T-helper 2 cell (primary cell): ENCODE data around the gene ST3GAL2.
A peak's percentile ranks its signal among the peaks of the same experiment; 100 is the strongest.

Source experiments
- DNase-seq, 5 experiments: peaks; one replicate each; pipeline versions ENCODE4 v3.0.0 to v3.0.0-alpha.2; 2012 to 2022

ST3GAL2 gene

DNA sequence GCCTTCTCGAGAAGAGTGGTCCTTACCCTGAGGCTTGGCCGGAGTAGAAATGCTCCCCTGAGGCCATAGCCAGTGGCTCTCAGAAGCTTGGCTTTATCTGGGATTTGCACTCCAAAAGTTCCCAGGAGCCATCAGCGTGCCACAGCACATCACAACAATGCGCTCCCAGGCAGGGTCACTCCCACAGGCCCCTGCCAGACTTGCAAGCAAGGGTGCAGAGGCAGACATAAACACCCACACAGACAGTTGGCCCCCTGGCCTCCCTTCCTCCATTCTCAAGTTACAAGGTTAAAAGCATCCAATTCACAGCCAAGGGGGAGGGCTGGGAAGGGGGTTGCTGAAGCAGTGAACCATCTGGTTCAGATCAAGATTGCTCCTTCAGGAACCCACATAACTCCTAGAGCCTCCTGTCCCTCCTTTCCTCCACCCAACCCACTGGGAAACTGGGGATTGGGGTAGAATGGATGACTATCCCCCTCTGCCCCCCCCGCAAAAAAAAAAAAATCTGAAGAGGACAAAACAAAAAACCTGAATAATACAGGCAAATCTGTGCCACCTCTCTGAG lies 1.8 kb downstream of the ST3GAL2 start:
- DNase-seq: no peak

DNA sequence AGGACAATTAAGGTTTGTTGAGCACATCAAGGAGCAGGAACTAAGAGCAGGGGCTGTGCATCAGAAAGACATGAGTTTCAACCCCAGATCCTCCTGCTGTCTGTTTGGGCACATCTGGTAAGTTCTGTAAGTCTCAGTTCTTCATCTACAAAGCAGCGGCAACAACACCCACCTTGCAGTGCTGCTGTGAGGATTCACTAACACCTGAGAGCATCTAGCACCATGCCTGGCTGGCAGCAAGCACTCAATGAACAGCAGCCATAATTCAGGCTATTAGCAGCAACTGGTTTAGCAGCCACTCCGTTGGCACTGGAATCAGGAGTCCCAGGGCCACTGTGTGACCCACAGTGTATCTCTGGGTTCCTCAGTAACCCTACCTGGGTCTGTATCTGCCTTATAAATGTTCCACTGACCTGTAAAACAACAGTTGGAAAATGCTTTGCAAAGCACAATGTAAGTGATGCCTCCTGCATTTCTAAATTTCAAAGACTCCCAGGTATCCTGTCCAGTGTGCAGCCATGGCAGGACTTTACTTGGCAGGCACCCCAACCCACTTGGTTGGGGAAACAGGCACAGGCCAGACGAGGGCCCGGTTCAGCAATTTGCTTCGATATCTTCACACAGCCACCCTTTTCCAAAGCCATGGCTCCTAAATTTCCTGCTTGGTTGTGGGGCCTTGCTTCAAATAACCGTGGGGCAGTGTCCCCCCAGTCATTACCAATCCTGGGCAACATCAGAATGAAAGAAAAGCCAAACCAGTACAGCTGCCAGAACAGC lies 4.2 kb downstream of the ST3GAL2 start:
- DNase-seq: no peak

DNA sequence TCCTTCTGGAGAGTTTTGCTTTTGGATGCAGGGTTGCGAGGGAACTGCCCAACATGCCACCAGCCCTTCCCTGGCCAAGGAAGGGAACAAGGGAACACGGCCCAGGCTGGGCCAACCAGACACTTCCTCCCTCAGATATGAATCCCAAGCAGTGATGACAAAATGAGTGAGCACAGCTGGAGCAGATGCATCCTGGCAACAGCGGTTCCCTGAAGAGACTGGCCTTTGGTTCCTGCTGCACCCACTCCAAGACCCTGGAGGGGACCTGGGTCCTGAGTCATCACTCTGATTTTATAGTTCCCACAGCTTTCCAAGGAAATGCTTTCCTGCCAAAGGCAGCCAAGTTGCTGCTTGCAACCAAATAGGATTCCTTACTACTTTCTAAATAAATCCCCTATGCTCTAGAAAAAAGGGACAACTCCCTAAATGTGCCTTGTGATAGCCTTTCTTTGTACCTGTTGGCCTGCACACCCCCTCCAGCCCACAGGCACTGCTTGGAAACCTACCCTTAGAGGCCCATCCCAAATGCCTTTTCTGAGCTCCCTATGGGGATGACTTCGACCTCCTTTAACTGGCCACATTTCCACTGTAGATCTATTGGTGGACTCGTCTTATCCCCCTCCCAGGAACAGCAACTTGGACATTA lies 5.3 kb downstream of the ST3GAL2 start:
- DNase-seq: no peak

DNA sequence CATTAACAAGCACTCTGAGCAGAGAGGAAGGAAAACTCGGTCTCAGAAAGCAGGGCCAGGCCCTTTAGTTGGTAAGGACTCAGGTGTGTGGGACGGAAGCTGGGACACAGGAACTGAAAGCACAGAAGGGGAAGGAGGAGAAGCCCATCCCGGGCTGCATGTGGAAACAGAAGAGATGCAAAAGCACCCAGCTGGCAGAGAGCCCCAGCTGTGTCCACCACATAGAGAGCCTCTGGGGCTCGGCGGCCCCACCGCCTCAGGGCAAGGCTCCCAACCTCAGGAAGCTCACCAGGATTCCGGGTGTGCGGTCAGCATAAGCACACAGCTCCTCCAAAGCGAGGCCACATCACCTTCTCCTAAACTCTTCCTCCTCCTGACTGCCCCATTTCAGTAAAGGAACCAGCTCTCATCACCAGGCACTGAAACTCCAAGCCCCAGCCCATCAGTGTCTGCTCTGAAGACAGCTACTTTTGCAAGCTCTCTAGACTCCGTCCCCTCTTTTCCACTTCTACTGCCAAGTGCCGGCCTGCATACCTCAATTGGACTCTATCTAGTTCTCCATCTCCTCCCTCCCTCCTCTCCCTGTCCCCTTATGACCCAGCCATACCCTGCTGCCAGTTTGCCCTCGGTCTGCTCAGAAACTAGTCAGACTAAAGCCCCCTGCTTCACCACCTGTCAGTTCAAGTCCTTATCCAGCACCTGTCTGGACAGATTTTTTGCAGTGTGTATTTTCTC lies 6.0 kb downstream of the ST3GAL2 start:
- no peak for DNase-seq

DNA sequence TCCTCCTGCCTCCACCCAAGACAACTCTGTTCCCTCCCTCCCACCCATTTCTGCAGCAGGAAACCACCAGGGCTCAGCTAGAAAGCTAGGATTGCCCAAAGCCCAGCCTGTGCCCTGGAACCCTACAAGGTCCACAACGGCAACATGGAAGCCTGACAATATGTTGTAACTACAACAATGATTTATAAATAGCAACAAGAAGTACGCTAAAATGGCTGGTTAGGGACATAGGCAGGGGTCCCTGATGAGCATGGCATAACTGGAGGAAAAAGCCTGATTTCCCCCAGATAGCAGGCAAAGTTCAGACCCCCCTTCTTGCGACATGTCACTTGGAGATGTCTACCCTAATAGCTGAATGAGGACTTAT lies 6.6 kb downstream of the ST3GAL2 start:
- DNase-seq: no peak

DNA sequence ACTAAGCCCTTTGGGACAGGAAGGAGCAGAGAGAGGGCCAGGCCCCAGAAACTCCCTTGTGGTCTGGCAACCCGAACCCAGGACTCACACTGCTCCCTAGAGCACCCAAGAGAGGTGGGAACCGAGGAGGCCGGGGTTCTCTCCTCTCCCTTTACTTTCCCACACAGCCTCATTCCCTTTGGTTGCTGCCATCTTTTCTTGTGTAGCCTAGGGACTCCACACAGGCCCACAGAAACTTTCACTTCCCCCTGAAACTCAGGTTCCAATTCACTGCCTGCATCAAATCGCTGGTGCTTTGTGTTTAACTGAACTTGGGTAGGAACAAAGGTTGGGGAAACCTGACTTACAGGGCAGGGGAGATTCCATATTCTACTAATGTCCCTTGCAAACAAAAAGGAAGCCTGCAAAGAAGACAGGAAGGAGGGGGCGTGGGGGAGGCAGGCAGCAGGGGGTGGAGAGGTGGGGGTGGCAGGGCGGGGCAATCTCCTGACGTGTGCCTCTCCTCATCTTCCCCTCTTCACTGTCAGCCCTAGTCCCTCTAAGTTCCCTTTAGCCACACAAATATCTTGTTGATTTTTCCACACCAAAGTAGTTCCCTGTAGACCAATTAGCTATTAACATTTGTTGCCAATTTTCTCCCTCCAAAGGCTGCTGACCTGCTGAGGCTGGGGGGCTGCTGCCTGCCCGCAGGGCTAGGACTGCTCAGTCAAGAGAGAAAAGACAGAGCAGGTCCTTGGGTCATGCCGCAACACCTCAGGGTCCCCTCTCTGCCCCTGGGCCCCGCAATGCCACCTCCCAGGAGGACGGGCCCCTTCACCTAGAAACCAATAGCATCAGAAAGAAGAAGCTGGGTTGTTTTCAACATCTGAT lies 8.0 kb downstream of the ST3GAL2 start:
- DNase-seq: peak in 3 of 5 experiments; percentile 40 to 75 (median 58)

DNA sequence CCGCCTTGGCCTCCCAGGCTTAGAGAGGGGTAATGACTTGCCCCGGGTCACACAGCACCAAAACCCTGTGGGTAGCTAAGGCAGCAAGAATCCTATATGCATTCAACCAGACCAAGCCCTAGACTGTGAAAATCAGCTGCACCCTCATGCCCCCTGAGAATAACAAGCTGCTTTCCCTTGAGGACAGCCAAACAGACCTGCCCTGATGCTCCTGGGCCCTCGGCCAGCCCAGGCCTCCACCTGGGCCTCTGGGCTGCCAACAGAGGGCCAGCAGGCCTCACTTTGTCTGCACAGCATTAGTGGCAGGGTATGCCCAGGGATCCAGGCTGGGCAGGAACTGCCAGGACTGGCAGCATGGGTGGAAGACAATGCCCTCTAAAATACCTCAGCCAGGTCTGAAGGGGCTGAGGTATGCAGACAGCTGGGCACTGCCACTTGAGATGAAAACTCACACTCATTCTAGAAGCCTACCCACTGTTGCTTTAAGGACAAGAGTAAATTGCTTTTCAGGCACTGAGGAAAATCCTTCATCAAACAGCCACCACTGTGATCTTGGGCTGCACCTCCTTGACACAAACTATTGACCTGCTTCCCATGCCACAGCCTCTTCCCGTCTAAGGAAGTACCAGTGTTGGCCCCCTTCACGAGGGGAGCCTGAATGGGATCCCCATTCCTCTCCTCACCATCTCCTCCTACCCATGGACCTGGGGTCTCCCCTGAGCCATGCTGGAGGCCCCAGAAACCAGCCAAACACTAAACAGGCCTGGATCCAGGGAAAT lies 8.8 kb downstream of the ST3GAL2 start:
- no peak for DNase-seq

DNA sequence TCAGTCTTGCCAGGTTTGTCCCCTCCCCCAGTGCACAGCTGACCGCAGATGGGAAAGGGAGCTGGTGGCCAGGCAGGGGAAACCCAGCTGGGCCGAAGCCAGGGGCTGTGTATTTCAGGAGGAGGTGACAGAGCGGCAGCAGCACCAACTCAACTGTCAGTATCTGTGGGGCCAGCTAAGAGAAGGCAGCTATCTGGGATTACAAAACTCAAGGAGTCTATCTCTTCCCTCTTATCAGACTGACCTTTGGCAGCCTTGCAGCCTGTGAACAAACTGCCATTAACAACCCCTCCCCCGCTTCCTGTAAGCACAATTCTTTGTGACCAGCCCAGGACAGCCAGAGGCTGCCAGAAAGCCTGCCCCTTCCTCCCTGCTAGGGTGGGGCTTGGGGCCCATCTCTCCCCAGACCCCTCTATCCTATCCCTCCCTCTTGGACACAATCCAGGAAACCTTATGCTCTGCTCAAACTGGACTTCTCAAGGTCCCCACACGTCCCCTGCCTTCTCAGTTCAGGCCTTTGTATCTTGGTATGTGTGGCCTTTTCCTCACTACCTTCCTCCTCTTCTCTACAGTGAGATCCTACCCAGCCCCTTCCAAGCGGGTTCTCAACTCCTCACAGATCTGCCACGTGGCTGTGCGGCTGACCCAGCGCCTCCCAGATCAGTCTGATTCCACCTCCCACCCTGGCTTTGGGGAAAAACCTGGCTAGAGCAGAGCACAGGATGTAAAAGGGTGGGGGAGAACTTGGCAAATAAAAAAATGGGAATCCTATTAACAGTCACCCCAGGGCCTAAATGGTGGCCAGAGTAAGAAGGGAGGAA lies 10.5 kb downstream of the ST3GAL2 start:
- peak in 1 of 5 experiments; percentile 56 for DNase-seq

DNA sequence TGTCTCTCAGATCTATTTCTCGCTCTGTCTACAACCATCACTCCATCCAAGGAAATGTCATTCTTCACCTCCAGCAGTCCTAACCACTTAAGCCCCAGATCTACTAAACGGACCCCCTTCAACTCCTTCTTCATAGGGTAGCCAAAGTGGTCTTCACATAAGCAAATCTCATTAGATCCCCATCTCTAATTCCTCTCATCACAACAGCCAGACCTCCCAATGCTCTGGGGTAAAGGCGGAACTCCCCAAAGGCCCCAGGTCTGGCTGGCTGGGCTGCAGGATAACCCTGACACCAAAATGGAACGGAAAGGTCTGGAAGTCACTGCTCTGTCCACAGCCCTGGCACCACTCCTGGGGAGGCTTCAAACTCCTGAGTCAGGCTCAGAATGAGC lies 11.1 kb downstream of the ST3GAL2 start:
- DNase-seq: no peak

DNA sequence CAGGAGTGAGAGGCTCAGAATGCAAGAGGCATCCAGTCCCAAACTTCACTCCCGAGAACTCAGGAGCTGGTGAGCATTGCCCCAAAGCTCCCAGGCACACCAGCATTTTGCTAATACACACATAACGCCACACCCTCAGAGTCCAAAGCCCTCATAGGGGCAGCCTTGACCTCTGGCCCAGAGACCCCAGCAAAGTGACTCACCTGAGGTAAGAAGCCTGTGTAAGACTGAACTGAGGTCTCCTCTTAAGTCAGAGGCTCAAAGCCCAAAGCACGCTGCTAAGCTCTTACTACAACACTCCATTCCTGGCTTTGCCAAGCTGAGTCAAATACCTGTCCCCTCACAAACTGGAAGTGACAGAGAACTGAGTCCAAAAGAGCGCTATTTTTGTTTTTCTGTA lies 16.4 kb downstream of the ST3GAL2 start:
- no peak for DNase-seq

DNA sequence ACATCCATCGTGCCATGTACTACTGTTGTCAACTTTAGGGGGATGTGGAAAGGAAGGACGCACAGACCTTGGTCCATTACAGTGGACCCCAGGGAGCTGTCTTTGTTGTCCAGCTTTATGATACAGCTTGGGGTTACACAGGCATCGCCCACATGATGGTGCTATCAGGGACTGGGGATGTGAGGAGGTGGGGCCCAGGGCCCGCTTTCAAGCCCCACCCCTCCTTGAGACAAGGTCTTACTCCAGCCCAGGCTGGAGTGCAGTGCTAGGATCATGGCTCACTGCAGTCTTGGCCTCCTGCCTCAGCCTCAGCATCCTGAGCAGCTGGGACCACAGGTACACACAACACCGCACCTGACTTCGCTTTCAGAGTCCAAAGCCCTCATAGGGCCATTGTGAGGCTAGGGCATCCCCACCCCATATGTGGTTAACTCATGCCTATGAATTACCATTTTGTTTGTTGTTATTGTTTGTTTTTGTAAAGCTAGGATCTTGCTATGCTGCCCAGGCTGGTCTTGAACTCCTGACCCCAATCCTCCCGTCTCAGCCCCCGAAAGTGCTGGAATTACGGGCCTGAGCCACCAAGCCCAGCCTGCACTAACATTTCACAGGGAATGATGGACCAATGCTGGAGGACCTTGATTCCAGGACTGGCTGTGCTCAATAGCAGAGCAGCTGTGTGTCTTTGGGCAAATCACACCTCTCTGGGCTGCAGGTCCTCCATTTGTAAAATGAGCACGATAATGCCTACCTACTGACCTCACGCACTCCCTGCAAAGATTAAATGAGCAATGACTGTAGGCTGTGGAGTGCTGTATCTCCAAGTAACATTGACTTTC lies 17.2 kb downstream of the ST3GAL2 start:
- DNase-seq: no peak

DNA sequence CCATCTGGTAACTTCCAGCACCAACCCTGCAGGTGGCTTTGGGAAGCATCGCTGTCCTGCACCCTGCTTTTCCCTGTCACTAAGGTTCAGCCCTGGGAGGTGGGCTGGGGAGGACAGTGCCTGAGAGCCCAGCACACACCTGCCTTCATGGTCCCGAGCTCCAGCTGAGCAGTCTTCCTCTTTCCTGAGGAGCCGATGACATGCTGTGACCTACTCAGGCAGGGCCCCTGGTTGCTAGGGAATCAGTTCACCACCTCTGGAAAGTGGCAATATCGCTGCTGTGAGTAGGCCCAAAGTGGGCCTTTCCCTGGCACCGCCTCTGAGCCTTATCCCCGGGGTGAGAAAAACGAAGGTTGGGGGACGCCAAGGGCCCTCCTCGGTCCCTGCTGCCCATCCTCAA lies 17.9 kb downstream of the ST3GAL2 start:
- DNase-seq: no peak

DNA sequence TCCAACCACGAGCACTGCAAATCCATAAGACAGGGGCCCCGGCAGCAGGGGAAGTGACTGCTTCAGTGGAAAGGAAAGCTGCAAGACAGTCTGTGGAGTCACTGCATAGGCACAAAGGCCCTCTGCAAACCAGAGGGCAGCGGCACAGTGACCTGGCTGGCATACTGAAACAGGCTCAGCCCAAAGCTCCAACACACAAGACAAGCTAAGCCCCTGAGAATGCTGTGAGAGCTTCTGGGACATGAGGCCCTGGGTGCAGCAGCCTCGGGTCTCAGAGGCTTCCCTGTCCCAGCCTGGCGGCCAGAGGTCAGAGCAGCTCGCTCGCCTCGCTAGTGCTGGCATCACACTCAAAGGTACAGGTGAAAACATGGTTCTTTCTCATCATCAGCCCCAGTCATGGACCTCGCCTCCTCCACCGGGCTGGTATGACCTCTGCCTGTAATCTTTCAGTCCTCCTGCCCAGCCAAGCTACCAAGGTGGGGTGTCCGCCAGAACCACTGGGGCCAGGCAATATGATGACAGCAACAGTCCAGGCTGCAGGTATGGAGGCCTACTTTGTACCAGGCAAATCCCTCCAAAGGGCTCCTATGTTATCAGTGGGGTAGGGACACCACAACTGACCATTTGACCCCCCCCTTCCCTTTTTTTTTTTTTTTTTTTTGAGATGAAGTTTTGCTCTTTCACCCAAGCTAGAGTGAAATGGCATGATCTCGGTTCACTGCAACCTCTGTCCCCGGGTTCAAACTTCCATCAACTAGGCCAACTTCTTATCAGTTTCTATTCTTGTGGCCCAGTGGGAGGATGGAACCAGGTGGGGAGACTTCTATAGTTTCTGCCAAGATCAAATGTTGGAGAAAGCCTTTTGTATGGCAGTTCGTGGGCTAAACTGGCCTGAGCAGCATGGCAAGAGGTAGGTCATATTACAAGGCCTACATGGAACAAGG lies 19.2 kb downstream of the ST3GAL2 start:
- no peak for DNase-seq

DNA sequence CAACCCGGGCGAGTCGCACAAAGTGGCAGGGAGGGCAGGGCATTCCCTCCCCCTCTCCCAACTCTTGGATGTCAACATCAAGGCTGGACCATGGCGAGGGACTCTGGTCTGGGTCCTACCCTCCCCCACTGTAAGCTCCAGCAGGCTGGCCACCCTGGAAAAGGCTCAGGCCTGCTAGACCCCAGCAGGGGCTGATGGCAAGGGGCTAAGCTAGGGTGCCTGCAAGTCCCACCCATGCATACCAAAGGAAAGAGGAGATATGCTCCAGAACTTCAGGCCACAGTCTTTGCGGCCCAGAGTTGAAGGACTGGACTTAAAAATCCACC lies 19.9 kb downstream of the ST3GAL2 start:
- DNase-seq: no peak

DNA sequence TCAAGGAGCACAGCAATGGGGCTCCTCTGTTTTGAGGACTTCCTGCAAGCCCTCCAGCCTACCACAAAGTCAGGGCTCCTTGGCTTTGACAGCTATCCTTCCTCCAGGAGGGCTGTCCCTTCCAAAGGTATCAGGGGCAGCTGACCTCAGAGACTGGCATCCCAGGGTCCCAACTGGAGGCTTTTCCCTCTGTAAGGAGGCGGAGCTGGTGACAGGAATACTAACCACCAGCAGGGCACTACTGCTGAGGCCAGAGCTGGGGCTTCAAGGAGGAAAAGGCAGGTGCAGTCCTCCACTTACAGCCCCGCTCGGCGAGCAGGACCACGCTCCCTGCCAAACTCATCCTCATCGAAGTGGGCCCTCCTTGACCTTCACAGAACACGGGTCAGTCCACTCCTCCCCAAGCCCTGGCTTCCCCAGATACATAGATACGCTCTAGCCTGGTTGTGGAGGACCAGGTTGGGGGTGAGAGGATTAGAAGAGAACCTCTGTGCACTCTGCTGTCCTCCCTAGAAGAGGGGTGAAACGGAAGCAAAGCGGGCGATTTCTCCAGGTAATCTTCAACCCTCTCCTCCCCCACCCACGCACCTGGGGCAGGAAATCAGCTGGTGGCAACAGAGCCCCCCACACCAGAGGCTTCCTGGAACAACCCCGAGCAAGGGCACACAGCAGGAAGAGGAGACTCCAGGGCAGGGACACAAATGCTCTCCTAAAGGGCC lies 20.5 kb downstream of the ST3GAL2 start:
- no peak for DNase-seq

DNA sequence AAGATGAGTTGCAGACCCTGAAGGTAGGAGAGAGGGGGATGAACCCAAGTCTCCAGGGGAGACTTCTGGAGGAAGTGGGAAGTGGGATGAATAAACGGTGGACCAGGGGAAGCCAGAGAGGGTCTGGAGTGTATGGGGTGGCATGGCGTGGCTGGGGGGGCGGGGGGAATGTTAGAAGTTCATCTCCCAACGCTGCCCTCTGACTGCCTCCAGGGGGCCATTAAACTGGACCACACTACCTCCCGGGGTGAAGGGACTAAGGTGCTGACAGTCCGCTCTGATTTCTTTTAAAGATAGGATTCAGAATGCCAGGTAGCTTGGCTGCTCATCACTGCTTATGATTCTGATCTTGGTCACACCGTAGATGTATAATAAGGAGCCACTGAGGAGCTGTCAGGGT lies 21.2 kb downstream of the ST3GAL2 start:
- DNase-seq: no peak

DNA sequence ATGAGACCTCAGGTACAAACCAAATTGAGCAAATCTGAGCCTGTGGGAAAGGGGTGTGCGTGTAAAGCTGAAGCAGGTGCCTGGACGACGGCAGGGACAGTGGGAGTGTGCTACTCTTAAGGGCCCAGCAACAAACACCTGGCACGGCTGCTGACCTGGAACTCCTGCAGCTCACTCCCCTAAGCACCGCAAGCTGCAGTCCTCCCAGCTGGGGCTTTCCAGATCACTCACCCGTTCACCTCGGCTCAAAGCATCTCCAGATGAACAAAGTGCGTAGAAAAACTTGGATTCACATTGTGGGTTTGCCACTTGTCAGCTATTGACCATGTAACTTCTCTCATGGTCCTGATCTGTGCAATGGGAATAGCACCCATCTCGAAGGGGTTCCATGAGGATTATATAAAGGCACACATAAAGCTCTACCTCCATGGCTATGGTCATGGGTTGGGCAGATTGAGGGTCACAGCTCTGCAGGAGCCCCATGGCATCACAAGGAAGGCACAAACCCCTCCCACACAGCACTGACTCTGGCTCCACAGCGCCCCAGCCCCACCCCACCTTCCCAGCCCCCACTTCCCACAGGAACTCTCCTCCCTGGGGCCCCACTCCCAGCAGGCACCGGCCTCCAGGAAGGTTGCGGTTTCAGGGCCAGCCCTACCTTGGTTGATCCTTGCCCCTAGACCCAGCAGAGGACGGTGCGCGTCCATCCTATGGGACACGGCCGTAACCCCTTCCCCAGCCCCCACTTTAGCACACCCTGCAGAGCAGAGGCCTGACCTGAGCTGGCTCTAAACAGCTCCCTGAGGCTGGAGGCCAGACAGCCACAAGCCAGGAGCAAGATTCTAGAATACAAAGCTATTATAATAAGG lies 21.9 kb downstream of the ST3GAL2 start:
- DNase-seq: no peak
